H9 (cell line): ENCODE data around the gene SERINC3. TPM values are rescaled to one million over a fixed set of nuclear protein-coding genes. Genes with fewer than 3 reads are reported as not detected.

Experiments used
- DNase-seq: peaks from one replicate; pipeline ENCODE4 v3.0.0-alpha.2; 2017
- H2AFZ ChIP-seq: one replicate; pipeline ENCODE4 v1.6.1; 2013; ENCODE audit warnings: mild to moderate bottlenecking, low read length, control low read depth, moderate library complexity
- H2AK5ac ChIP-seq: 2 replicates; pipeline ENCODE4 v1.6.1; 2013; ENCODE audit warnings: low read length, control low read depth, mixed read lengths; ENCODE audit not compliant: insufficient read length
- H2BK120ac ChIP-seq: one replicate; pipeline ENCODE4 v1.6.1; 2013; ENCODE audit warnings: low read depth, mild to moderate bottlenecking, low read length, control low read depth, inconsistent platforms; ENCODE audit not compliant: poor library complexity, severe bottlenecking
- H2BK12ac ChIP-seq: 2 replicates; pipeline ENCODE4 v1.6.1; 2013; ENCODE audit warnings: low read length, control low read depth, mixed read lengths, low read depth; ENCODE audit not compliant: insufficient read length
- H2BK15ac ChIP-seq: 2 replicates; pipeline ENCODE4 v1.6.1; 2013; ENCODE audit warnings: low read depth, low read length, control low read depth
- H2BK20ac ChIP-seq: one replicate; pipeline ENCODE4 v1.6.1; 2013; ENCODE audit warnings: low read depth, mild to moderate bottlenecking, low read length, control low read depth, inconsistent platforms; ENCODE audit not compliant: poor library complexity, severe bottlenecking
- H2BK5ac ChIP-seq: 2 replicates; pipeline ENCODE4 v1.6.1; 2013; ENCODE audit warnings: low read length, control low read depth, mixed read lengths; ENCODE audit not compliant: insufficient read length
- H3K14ac ChIP-seq: 2 replicates; pipeline ENCODE4 v1.6.1; 2013; ENCODE audit warnings: low read length, control low read depth; ENCODE audit not compliant: insufficient read depth
- H3K18ac ChIP-seq: 2 replicates; pipeline ENCODE4 v1.6.1; 2013; ENCODE audit warnings: low read depth, mild to moderate bottlenecking, mixed read lengths, low read length, control low read depth; ENCODE audit not compliant: insufficient read length
- H3K23ac ChIP-seq: 2 replicates; pipeline ENCODE4 v1.6.1; 2013; ENCODE audit warnings: low read length, control low read depth, mixed read lengths, low read depth; ENCODE audit not compliant: insufficient read length
- H3K23me2 ChIP-seq: 2 replicates; pipeline ENCODE4 v1.6.1; 2013; ENCODE audit warnings: low read depth, mild to moderate bottlenecking, mixed read lengths, low read length, control low read depth; ENCODE audit not compliant: insufficient read length, poor library complexity, severe bottlenecking
- H3K27ac ChIP-seq: 2 replicates; pipeline ENCODE4 v1.5.1; 2013; ENCODE audit warnings: low read length, control low read depth, mixed read lengths, low read depth; ENCODE audit not compliant: insufficient read length
- H3K27me3 ChIP-seq: 2 replicates; pipeline ENCODE4 v1.6.1; 2013; ENCODE audit warnings: low read length, control low read depth, inconsistent platforms; ENCODE audit not compliant: insufficient read depth
- H3K4ac ChIP-seq: 2 replicates; pipeline ENCODE4 v1.6.1; 2013; ENCODE audit warnings: low read depth, mild to moderate bottlenecking, control low read depth, inconsistent platforms, low read length, moderate library complexity
- H3K4me1 ChIP-seq: 2 replicates; pipeline ENCODE4 v1.6.1; 2013; ENCODE audit warnings: low read length, control low read depth, inconsistent platforms; ENCODE audit not compliant: insufficient read depth
- H3K4me2 ChIP-seq: 2 replicates; pipeline ENCODE4 v1.6.1; 2013; ENCODE audit warnings: low read length, control low read depth, mixed read lengths; ENCODE audit not compliant: insufficient read length, insufficient read depth
- H3K56ac ChIP-seq: 2 replicates; pipeline ENCODE4 v1.6.1; 2013; ENCODE audit warnings: low read depth, mild to moderate bottlenecking, mixed read lengths, low read length, control low read depth; ENCODE audit not compliant: insufficient read length
- H3K79me1 ChIP-seq: 2 replicates; pipeline ENCODE4 v1.6.1; 2013; ENCODE audit warnings: low read depth, mild to moderate bottlenecking, moderate library complexity, low read length, control low read depth, inconsistent platforms; ENCODE audit not compliant: insufficient read depth, poor library complexity, severe bottlenecking
- H3K79me2 ChIP-seq: 2 replicates; pipeline ENCODE4 v1.6.1; 2013; ENCODE audit warnings: low read length, control low read depth, inconsistent platforms; ENCODE audit not compliant: insufficient read depth
- H3K9ac ChIP-seq: 2 replicates; pipeline ENCODE4 v1.6.1; 2013; ENCODE audit warnings: low read length, control low read depth, mixed read lengths; ENCODE audit not compliant: insufficient read length; ENCODE audit errors: extremely low read depth
- H3K9me3 ChIP-seq: one replicate; pipeline ENCODE4 v1.6.1; 2013; ENCODE audit warnings: low read depth, low read length, inconsistent platforms; ENCODE audit not compliant: control insufficient read depth
- H3T11ph ChIP-seq: one replicate; pipeline ENCODE4 v1.6.1; 2013; ENCODE audit warnings: mild to moderate bottlenecking, low read length, control low read depth, inconsistent platforms
- H4K20me1 ChIP-seq: one replicate; pipeline ENCODE4 v1.6.1; 2013; ENCODE audit not compliant: control insufficient read depth, insufficient read length, insufficient read depth
- H4K5ac ChIP-seq: 2 replicates; pipeline ENCODE4 v1.6.1; 2013; ENCODE audit warnings: low read depth, mild to moderate bottlenecking, mixed read lengths, low read length, control low read depth; ENCODE audit not compliant: insufficient read length
- H4K8ac ChIP-seq: replicated peaks from 2 replicates; pipeline ENCODE4 v1.6.1; 2013; ENCODE audit warnings: low read length, control low read depth, mixed read lengths, low read depth; ENCODE audit not compliant: insufficient read length
- H4K91ac ChIP-seq: 2 replicates; pipeline ENCODE4 v1.6.1; 2013; ENCODE audit warnings: low read depth, mild to moderate bottlenecking, moderate library complexity, mixed read lengths, low read length, control low read depth; ENCODE audit not compliant: insufficient read length
- H3K27ac Mint-ChIP-seq, 3 experiments: 2 replicates in 2 of 3; 3 replicates in 1 of 3; pipeline ENCODE4 v1.8.0; 2020 to 2021; ENCODE audit warnings: mixed read lengths in 3 of 3, mild to moderate bottlenecking in 1 of 3, moderate library complexity in 1 of 3
- H3K27me3 Mint-ChIP-seq: 2 replicates; pipeline ENCODE4 v1.8.0; 2021; ENCODE audit warnings: low read depth, mild to moderate bottlenecking, moderate library complexity, mixed read lengths
- H3K36me3 Mint-ChIP-seq, 3 experiments: 2 replicates in 2 of 3; 3 replicates in 1 of 3; pipeline ENCODE4 v1.8.0; 2020 to 2021; ENCODE audit warnings: low read depth in 3 of 3, mixed read lengths in 3 of 3; ENCODE audit not compliant: insufficient read depth in 1 of 3
- H3K4me1 Mint-ChIP-seq, 2 experiments: 2 replicates each; pipeline ENCODE4 v1.8.0; 2020; ENCODE audit warnings: mixed read lengths in 2 of 2
- H3K4me3 Mint-ChIP-seq, 2 experiments: 2 replicates in 1 of 2; 3 replicates in 1 of 2; pipeline ENCODE4 v1.8.0; 2020 to 2021; ENCODE audit warnings: mild to moderate bottlenecking in 2 of 2, mixed read lengths in 2 of 2, moderate library complexity in 1 of 2
- H3K9me3 Mint-ChIP-seq, 2 experiments: 2 replicates in 1 of 2; 3 replicates in 1 of 2; pipeline ENCODE4 v1.8.0; 2020; ENCODE audit warnings: mild to moderate bottlenecking in 2 of 2, mixed read lengths in 2 of 2, moderate library complexity in 1 of 2
- WGBS: extraction: QIAGEN DNeasy Blood & Tissue Kit; methylation state at CpG from one replicate; pipeline ENCODE4 v1.1.7; 2013; ENCODE audit warnings: missing lambda C conversion rate, low lambda C conversion rate, mixed read lengths; ENCODE audit not compliant: insufficient read length; ENCODE audit errors: extremely low coverage; 5-methylcytosine and 5-hydroxymethylcytosine counted together
- total RNA-seq: library from RNA; stranded (reverse); gene quantifications from 2 replicates; pipeline ENCODE4 v1.2.1, GENCODE V29; 2021
- TF ChIP-seq, protein P1 (sequence below): fragments of 200-600 bp; sonication (generic); conservative IDR thresholded peaks from 3 replicates; pipeline ENCODE4 v1.8.0; 2021; ENCODE audit warnings: antibody characterized with exemption, mild to moderate bottlenecking

Gene SERINC3
- total RNA-seq, 1 experiment from 2014 or later, result 41.5 TPM

DNA sequence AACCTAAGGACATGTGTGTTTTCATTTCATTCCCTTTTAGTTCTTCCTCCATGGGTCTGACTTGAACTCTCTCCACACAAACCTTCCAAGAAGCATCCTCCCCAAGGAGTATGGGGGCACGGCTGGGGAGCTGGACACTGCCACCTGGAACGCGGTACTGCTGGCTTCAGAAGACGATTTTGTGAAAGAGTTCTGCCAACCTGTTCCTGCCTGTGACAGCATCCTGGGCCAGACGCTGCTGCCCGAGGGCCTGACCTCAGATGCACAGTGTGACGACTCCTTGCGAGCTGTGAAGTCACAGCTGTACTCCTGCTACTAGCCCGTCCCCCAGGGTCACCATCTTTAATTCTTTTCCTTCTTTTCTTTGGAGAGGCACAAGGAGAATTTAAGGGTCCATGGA lies 32.6 kb downstream of the SERINC3 start:
- Histone ChIP-seq H3K79me2 (no peaks in the 10 kb centered on the region), H2BK15ac (no peak overlapping the region), H3K27me3 (no peaks in the 10 kb centered on the region; the same call in 1 of the 2 replicates), H3K23ac (no peak overlapping the region), H3K4me2 (no peak overlapping the region), H3K14ac (no peak overlapping the region), H3K9me3 (no peaks in the 10 kb centered on the region), H3K23me2 (no peaks in the 10 kb centered on the region), H4K8ac (no peak overlapping the region), H4K91ac (no peak overlapping the region), H3K79me1 (no peaks in the 10 kb centered on the region), H3K4ac (no peak overlapping the region), H2BK12ac (no peak overlapping the region), H4K5ac (no peak overlapping the region), H3K27ac (no peak overlapping the region), H2BK120ac (no peak overlapping the region), H2BK5ac (no peak overlapping the region), H3K56ac (no peak overlapping the region), H3K9ac (no peak overlapping the region), H2BK20ac (no peak overlapping the region), H2AFZ (no peak overlapping the region), H4K20me1 (no peaks in the 10 kb centered on the region), H3K4me1 (no peaks in the 10 kb centered on the region), H3T11ph (no peak overlapping the region), H3K18ac (no peak overlapping the region), H2AK5ac (no peak overlapping the region)
- Mint-ChIP-seq H3K36me3 (peaks cover 11 to 55% (median 47%) of the 10 kb centered on the region in 3 experiments; a peak in 6 of 7 replicates), H3K27me3 (no peaks in the 10 kb centered on the region), H3K4me3 (no peak overlapping the region), H3K27ac (no peak overlapping the region), H3K4me1 (no peaks in the 10 kb centered on the region), H3K9me3 (no peaks in the 10 kb centered on the region)
- TF ChIP-seq, protein P1, sequence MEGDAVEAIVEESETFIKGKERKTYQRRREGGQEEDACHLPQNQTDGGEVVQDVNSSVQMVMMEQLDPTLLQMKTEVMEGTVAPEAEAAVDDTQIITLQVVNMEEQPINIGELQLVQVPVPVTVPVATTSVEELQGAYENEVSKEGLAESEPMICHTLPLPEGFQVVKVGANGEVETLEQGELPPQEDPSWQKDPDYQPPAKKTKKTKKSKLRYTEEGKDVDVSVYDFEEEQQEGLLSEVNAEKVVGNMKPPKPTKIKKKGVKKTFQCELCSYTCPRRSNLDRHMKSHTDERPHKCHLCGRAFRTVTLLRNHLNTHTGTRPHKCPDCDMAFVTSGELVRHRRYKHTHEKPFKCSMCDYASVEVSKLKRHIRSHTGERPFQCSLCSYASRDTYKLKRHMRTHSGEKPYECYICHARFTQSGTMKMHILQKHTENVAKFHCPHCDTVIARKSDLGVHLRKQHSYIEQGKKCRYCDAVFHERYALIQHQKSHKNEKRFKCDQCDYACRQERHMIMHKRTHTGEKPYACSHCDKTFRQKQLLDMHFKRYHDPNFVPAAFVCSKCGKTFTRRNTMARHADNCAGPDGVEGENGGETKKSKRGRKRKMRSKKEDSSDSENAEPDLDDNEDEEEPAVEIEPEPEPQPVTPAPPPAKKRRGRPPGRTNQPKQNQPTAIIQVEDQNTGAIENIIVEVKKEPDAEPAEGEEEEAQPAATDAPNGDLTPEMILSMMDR, result no peak
- WGBS, result no CpG with 5 or more reads among the region's 9 CpGs
- DNase-seq, result no peak
